HG03066 (cell line): ENCODE results near the gene DNAJA3.

Source experiments
- ATAC-seq: cut with Tn5 transposase; IDR thresholded peaks from one replicate; pipeline ENCODE4 v1.9.1; 2021; ENCODE audit warnings: low read depth; ENCODE audit not compliant: unreplicated experiment

The DNAJA3 gene

DNA sequence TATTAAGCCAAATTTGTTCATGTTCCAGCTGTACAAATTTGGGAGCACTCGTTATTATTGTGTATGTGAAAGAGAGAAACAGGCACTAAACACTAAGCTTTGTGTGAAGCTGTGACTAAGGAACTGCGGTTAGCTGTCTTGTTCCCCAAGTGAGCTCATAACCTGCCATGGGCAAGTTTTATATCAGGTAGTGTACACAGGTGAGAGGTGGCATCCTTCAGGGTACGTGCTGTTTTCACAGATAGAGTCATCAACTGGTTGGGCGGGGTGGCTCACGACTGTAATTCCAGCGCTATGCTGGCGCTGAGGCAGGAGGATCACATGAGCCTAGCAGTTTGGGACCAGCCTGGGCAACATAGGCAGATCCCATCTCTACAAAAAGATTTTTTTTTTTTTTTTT lies 2.8 kb downstream of the DNAJA3 start:
- no peak for ATAC-seq

DNA sequence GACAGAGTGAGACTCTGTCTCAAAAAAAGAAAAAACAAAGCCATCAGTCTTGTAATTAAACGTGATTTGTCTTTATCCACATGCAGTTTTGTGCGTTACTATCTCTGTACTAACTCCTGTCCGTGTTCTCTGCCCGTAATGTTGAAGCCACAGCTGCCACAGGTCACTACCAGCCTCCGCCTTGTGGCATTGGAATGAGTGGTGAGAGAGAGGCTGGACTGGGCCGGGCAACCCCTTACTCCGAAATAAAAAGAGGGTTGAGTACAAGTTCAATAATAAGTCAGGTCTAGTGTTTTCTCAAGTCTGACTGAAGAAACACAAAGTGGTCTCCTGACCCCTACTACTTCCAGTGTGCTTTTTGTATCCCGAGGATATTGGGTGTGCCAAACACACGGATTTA lies 5.4 kb downstream of the DNAJA3 start:
- no peak for ATAC-seq

DNA sequence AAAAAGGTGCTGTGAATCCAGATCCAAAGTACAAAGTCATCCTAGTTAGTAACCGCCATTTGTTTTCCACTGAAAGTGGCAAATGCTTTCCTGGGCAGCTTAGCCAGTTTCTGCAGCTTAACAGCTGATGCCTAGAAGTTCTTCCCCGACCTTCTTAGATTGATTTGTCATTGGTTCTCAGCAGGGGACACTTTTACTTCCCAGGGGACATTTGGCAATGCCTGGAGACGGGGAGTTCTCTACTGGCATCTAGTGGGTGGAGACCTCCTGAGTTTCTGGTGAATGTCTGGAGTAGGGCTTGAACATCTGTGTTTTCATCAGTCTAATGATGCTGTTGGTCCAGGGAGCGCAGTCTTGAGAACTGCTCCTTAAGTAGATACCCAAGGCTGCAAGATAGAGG lies 7.6 kb downstream of the DNAJA3 start:
- ATAC-seq = no peak

DNA sequence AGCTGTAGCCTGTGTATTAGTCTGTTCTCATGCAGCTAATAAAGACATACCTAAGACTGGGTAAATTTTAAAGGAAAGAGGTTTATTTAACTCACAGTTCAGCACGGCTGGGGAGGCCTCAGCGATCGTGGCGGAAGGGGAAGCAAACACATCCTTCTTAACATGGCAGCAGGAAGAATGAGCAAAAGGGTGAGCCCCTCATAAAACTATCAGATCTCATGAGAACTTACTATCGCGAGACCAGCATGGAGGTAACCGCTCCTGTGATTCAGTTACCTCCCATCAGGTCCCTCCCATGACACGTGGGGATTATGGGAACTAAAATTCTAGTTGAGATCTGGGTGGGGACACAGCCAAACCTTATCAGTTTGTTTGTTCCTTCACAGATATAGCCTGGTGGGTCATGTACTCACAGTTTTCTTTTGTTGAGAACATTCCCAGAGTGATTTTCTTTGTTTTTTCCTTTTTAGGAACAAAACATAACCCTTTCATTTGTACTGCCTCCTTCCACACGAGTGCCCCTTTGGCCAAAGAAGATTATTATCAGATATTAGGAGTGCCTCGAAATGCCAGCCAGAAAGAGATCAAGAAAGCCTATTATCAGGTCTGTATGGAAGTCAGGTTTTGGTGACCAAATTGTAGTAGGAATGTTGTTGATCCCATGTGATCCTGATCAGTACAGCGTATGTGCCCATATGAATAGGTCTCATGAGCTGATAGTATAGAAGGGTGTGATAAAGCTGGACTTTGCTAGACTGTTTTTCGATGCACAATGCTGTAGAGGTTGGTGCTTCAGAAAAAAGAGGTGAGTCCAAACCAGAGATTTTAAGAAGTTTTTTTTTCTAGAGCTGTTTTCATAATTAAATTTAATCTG lies 8.5 kb downstream of the DNAJA3 start:
- ATAC-seq = no peak

DNA sequence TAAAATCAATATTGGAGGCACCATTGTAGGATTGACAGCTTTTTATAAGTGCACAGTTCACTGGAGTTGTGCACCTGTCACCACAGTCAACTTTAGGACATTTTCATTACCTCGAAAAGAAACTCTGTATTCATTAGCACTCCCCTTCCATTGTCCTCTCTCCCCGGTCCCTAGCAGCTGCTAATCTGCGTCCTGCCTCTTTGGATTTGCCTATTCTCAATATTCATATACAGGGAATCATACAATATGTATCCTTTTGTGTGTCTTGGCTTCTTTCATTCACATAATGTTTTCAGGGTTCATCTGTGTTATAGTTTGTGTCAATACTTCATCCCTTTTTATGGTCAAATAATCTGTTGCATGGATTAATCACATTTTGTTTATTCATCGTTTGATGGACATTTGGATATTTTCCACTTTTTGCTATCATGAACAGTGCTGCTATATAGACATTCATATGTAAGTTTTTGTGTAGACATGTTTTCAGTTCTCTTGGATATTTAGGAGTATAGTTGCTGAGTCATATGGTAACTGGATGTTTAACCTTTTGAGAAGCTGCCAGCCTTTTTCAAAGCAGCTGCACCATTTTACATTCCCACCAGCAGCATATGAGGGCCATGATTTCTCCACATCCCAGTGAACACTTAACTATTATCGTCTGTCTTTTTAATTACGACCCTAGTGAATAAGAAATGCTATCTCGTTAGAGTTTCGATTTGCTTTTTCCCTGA lies 9.8 kb downstream of the DNAJA3 start:
- no peak for ATAC-seq

DNA sequence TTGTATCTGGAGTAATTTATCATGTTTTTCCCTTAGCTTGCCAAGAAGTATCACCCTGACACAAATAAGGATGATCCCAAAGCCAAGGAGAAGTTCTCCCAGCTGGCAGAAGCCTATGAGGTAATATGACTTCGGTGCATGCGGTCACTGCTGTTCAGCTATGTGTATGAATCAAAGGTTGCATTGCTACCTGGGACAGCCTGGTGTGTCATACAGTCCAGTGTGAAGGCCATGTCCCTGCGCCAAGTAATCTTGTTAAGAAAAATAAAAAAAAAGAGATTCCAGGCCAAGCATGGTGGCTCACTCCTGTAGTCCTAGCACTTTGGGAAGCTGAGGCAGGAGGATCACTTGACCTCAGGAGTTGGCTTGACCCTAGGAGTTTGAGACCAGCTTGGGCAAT lies 11.7 kb downstream of the DNAJA3 start:
- ATAC-seq = no peak

GRCh38 chr16:4442371-4442770 lies 16.7 kb downstream of the DNAJA3 start:
- ATAC-seq = no peak

DNA sequence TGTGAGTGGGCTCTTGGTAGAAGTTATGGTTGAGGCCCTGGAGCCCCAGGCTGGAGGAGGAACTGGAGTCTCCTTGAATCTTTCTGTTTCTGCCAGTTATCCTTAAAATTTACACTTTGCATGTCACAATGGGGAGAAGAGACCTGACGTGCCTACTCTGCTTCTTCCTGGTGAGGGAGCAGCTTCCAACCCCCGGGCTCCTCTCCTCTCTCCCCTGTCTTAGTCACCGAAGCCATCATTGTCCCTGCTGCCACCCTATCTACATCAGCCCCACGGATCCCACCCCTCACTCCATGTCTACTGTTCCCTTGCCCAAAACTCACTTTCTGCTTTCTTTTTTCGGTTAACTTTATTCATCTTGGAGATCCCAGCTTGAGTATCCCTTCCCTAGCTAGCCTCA lies 17.6 kb downstream of the DNAJA3 start:
- ATAC-seq = no peak

GRCh38 chr16:4443986-4444385 lies 18.3 kb downstream of the DNAJA3 start:
- ATAC-seq = no peak

DNA sequence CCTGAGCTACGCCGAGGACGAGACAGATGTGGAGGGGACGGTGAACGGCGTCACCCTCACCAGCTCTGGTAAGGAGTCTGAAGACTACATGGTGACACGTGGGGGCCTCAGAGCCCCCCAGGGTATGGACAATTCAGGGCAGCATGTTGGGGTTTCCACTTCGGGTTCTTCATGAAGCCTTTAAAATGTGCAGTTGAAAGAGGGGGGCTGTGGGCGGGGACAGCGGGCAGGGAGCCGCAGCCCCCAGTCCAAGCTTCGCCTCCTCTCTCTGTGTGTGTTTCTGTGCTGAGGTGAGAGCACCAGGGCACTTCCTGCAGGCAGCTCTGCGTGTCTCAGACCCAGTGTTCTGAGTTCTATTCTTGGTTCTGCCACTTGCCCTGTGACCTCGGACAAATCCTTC lies 24.8 kb downstream of the DNAJA3 start:
- no peak for ATAC-seq

DNA sequence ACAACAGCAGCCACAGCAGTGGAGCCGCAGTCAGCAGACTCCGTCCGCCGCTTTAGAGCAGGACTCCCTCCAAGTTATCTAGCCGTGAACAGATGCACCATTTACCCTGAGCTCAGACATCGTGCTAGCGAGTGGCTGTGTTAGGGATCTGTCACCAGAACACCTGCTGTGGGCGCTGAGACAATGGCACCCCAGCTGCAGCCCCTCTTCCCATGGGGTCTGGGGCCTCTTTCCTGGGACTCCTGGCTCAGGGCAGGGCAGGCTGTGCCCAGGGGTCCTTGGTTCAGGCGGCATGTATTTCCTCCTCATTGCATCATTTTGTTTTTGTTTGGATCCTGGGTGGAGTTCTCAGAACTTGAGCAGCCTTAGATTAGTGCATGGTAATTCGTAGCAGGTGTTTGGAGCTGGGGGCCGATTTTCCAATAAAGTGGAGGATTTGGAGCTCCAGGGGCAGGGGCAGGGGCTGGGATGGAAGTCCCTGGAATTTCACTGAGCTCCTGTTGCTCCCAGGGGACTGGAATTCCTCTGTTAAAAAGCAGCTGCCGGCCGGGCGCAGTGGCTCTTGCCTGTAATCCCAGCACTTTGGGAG lies 25.4 kb downstream of the DNAJA3 start:
- ATAC-seq = no peak

- ATAC-seq = no peak
Observed at GRCh38 chr16:4452674-4453073, 27.0 kb downstream of the DNAJA3 start.

GRCh38 chr16:4454623-4455022 lies 29.0 kb downstream of the DNAJA3 start:
- ATAC-seq = no peak

DNA sequence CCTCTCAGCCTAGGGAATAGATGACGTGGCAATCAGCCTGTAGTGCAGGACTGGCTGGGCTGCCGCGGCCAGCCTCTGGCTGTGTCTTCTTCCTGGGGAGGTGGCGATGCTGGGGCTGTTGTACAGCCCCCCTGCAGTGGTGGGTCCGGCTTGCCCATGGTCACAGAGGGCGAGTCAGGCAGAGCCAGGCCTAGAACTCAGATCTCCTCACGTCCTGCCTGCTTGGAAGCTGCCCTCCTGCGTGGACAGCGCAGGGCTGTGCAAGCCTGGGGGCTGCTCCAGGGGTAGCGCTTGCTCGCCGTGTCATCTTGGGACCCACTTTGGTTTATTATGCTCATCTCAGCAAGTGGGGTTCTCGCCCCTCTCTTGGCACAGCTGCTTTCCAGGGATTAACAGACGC lies 29.4 kb downstream of the DNAJA3 start:
- ATAC-seq = no peak

DNA sequence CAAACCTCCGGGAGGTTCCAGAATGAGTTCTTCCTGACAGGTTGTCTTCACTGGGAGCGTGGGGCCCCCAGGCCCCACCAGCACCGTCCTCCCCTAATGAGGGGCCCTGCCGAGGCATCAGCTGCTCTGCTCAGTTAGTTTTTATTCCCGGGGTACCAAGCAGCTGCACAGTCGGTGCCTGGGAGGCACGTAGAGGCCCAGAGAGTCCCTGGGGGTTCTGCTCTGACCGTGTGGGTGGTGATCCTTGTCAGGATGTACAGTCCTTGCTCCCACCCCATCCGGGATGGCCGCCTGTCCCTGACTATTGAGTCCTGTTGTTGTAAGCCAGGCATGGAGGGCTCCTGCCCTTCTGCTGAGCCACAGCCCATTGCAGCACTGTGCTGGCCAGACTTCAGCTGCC lies 30.3 kb downstream of the DNAJA3 start:
- ATAC-seq = no peak

- no peak for ATAC-seq
Observed at GRCh38 chr16:4460936-4461249, 35.2 kb downstream of the DNAJA3 start.

- ATAC-seq = no peak
Observed at GRCh38 chr16:4461250-4462085, 35.8 kb downstream of the DNAJA3 start.

DNA sequence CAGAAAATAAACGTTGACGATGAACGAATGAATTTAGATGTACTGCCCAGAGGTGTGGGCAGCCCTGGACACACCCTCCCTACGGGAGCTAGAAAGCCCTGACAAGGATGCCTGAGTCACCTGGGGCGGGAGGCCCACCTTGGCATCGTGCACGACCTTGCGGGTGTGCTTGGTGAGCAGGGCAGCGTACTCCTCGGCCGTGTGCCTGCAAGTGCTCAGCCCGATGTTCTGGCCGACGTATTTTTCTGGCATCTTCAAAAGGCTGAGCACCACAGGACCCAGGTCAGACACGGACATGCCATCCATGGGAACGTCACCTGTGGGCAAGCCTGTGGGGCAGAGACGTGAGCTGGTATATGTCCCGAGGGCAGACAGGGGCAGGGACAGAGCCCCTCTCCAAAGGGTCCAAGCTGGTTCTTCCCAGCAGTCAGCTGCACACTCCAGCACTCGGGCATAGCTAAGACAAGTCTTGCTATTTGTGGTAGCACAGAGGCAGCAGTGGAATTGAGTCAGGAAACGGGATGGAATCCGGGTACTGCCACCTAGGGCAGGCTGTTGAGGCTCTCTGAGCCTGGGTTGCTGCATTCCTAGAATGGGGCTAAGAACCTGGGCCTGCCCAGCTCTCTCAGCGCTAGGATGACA lies 38.0 kb downstream of the DNAJA3 start:
- no peak for ATAC-seq

DNA sequence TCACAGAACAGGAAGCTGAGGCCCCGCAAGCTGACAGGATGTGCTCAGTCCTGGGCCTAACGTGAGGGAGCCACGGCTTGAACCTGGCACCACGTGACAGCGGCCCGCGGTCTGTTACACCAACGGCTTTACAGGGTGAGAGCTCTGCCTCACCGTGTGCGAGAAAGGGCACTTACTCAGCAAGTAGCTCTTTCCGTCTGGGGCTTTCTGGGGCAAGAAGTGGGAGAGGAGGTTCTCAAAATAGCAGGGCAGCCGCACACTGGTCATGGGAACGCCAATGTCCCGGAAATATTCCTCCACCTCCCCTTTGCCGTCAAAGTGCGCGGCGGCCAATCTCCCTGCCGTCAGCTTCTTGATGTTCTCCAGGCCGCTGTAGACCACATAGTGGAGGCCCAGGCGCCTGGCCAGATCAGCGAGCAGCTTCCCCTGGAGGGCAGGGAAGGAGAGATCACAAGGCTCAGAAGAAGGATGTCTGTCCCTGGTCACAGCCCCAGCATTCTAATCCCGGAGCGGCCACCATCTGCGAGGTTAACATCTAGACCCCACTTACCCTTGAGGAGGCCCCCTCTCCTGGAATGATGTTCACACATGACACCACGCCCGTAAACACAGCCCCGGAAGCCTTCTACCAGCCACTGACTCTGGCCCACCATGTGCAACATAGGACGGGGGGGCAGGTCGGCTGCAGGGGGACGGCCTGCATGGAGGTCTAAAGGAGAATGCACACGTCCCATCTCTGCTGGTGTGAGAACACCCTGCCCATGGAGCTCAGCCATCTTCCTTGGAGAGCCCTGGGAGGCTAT lies 40.5 kb downstream of the DNAJA3 start:
- ATAC-seq = no peak

DNA sequence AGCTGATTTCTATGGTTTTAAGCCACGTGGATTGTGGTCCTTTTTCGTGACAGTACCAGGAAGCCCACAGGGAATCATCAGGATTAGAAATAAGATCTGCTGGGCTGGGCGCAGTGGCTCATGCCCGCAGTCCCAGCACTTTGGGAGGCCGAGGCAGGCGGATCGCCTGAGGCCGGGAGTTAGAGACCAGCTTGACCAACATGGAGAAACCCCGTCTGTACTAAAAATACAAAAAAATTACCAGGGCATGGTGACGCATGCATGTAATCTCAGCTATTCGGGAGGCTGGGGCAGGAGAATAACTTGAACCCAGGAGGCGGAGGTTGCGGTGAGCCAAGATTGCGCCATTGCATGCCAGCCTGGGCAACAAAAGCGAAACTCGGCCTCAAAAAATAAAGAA lies 42.2 kb downstream of the DNAJA3 start:
- no peak for ATAC-seq
